Activated CD4-positive, CD25-positive, alpha-beta regulatory T cell treated with anti-CD3 and anti-CD28 coated beads, Interleukin-2, amount 50 U/mL, for 16 hours (primary cell): ENCODE measurements around the gene DSC1.

Source experiments
- DNase-seq: peaks from one replicate; pipeline ENCODE4 v3.0.0-alpha.2; 2020; ENCODE audit warnings: low read depth, low spot score

The DSC1 gene

DNA sequence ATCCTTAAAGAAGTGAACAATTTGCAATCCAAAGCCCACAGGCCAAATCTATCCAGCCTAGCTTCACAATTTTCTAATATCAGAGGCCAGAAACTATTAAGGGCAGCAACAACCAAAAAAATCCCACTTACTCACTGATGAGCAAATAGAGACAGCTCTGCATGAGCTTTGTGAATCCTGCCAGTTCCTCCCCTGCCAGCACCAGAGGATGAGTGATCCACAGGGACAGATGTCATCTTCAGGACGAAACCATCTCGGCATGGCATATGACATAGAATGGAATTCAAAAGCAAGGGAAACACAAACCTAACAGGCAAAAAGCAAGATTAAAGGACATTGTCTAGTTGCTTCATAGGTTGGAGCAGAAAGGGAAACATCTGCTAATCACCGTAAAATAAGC is 58.2 kb downstream of the DSC1 start:
- DNase-seq = no peak

DNA sequence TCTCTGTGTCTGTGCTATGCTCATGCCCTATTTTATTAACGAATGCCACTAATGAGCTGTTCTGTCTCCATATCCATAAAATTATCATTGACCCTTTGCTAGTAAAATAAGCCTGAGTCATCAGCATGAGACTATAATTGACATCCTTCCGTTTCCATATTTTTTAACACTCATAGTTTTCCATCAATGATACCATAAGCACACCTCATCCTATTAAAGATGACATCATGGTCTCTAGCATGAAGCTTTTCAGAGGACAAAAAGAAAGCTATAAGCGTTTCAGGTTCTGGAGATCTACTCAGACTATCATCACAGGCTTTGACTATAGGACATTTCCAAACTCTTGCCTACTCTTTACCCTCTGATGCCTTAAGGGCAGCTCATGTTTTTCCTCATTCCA is 59.2 kb downstream of the DSC1 start:
- no peak for DNase-seq

DNA sequence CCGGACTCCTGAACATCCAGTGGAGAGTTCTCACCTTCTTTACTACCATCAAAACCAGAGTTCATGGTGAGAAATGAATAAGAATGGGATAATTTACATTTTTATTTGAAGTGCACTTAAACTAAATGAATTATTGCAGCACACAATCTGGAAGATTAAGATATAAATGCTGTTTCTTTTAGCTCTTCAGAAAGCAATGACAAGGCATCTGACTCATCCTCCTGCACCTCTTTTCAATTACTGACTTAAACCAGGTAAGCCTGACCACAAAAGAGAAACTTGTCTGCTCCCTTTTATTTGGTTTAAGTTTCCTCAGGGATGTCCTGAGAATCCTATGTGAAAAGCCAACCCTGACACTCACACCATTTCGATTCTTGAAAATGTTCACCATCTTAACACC is 59.7 kb downstream of the DSC1 start:
- no peak for DNase-seq

DNA sequence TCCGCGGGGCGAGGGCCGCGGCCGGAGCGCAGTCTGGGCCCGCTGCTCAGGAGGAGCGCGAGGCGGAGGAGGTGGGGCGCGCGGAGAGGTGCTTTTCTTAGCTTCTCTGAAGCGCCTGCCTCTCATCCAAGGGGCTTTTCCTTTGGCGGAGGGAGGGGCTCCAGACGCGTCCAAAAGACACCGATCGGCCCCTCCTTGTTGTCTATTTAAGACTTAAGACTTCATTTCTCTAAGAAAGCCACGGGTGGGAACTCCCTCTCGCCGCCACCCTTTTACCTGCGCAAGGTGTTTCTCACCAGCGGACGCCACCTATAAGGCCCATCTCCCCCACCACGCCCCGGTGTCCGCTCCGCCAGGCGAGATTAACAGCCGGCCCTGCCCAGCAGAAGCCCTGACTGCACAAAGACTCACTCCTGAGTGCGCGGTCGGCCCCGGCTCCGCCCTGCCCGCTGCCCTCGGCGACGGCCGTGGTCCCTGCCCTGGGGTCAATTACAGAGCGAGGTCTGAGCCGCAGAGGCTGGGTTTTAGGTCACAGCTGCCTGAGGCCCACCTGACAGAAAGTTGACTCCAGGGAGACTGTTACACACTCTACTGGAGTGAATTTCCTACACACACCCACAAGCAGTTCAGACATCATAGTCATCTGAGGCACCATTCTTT is 60.5 kb downstream of the DSC1 start, which contains the start of gene DSC2:
DSC2 (minus strand) TSS at position 397 of the 660 bp plus-strand sequence. CDS start 450 bp downstream, outside the sequence.
- no peak for DNase-seq

DNA sequence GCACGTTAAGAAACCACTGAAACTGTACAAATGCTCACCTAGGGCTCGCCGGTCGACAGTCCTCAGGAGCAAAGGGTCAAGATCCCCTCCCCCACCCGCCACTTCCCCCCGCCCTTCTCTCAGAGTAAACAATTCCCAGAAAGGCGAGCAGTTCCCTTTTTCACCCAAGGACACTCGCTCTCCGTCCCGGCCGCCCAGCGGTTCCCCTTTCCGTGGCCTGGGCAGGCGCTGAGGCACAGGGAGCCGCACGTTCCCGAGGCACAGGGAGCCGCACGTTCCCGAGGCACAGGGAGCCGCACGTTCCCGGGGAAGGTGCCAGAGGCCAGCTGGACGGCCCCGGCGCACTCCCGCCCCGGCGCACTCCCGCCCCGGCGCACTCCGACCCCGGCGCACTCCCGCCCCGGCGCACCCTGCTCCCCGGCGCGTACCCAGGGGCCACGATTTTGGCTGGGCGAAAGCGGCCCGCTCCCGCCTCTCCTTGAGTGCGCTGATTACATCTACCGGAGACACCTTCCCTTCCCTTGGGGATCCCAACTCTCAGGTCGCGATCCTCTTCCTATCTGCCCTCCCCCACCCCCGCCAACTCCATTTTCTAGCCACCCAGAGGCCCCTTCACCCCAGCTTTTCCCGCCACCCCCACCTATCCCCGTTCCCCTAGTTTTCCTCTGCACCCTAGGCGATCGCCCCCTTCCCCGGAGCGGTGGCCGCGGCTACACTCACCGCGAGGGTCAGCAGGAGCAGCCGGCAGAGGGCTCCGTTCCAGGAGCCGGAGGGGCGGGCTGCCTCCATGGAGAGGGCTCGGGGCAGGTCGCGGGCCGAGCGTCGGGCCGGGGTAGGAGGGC is 61.3 kb downstream of the DSC1 start:
- DNase-seq = no peak

DNA sequence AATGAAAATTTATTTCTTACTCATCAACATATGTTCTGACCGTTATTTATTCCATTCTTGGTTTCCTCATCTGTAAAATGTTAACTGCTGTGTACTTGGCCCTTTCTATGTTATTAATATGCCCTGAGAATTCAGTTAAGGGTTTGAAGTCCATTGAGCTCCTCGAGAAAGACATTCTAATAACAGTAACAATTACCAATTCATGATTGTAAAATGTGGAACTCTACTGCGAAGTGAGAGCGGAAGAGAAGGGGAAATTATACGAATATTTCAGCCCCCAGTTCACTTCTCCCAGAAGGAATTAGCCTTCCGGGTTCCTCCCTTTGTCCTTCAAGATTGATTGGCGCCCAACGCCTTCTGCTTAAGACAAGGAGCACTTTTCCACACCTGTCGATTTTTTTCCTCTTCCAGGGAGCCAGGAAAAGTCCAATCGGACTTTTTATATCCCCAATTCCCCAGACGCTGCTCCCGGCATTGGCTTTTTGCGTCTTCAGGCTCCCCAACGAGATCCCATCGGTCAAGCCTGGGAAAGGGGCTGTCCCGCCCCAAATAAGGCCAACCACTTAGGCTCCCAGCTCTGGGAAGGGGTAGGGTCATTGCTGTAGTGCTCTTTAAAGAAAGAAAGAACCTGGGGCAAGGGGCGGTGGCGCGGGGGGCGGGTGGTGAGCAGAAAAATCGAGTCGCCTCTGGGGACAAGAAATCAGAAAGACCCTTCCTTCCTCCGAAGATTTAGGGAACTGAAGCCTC is 62.0 kb downstream of the DSC1 start:
- no peak for DNase-seq

DNA sequence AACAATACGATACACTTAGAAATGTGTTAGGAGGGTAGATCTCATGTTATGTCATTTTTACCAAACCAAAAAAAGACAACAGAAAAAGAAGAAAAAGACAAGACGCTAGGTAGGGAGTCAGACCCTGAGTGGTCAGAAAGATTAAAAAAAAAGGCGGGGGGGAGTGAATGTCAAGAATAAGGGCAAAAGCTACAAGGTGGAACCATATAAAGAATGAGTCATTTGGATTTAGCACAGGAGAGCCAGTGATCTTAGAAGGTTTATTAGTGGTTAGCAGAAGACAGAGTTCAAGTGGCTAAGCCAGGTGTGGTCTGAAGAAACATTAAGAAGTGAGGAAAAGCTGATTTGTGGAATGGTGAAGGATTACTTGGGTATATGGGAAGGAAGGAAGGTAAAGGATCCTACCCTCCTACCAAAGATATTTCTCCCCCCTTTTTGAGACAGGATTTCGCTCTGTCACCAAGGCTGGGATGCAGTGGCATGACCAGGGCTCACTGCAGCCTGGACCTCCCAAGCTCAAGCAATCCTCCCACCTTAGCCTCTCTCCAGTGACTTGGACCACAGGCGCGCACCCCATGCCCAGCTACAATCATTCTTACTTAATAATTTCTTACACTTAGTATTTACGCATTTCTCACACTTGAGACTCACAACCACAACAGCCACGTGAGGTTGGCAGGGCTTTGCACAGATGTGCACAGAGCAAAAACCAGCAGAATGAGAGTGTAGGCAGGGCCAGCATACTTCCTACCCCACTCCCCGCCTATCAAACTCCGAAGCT is 63.0 kb downstream of the DSC1 start:
- no peak for DNase-seq

DNA sequence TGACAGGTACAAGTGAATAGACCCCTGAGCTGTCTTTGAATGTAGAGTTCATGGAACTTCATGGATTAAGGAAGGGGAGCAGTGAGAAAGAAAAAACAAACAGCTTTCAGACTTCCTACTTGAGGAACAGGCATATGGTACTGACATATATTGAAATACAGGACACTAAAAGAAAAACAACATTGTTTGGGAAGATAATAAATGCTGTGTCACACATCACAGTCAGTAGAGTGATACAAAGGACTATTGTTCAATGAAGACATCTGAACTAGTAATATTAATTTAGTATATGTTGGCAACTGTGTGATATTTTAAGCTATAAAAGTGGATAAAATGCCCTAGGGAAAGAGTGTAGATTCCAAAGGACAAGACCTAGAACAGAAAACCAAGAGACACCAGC is 63.8 kb downstream of the DSC1 start:
- DNase-seq = no peak

DNA sequence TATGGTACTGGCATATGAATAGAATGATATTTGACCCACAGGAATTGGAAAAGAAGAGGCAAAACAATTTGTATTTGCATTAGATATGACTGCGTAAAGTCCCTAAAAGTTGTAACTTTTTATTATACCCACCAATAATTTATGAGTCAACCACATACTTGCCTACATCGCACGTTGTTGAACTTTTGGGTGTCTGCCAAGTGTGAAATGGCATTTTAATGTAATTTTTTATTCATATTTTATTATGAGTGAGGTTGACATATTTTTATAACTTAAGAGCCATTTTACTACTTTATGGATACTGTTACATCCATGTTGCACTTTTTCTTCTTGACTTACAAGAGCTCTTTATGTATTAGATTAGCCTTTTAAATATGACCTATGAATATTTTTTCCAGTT is 65.0 kb downstream of the DSC1 start:
- DNase-seq = no peak

DNA sequence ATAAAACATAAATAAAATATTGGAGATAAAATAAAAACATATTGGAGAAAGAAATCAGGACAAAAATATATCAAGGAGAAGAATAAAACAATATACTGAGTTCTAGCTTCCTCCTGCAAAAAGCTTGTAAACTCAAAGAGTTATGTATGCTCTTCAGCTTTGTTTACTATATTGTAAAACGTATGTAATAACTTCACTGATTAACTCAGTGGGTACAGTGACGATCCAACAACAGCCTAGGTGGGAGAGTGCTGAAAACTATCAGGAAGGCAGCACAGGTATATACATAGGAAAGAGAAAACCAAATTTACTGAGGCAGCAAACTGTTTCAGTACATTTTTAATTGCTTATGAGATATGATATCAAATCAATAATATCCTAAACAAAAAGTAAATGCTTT is 68.8 kb downstream of the DSC1 start:
- DNase-seq = no peak

DNA sequence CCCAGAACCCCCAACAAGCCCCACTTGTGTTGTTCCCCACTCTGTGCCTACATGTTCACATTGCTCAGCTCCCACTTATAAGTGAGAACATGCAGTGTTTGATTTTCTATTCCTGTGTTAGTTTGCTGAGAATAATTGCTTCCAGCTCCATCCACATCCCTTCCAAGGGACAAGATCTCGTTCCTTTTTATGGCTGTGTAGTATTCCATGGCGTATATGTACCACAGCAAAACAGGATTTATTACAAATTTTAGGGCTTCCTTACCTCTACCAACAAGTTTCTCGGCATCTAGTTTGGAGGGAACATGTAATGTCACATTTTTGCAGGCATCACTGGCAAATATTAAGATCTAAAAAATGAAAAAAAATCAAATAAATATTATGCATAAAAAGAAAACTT is 69.4 kb downstream of the DSC1 start:
- DNase-seq = no peak

DNA sequence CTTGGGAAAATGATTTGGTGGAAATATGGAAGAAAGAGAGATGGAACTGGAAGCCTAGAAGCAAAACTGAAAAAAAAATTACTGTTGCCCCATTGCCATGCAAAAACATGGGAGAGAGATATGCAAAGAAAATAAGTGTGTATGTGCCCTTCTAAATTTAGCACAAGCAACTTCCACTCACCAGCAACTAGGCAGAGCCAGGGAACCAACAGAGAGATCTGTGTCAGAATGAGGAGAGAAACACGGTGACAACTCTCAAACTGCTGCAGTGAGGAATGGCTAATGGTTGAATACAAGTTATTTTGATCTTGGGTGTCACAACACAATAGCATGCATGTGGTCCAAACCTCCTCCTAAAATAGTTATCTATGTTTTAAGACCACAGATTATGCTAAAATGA is 71.3 kb downstream of the DSC1 start:
- DNase-seq = no peak

DNA sequence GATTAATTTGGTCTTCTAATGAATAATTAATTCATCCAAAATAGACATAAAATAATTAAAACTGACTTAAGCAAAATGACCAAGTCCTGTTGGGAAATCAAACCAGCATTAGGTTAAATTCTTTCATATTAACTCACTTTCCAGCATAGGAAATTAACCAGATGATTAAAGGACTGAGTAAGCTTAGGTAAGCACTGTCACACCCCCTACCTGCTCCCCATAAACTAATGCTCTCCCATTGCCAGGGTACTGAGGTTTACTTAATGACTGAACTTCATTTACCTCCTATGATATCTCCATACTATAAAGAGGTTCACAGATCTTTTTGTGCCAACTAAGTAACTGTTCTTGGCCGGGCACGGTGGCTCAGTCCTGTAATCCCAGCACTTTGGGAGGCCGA is 74.1 kb downstream of the DSC1 start:
- no peak for DNase-seq

DNA sequence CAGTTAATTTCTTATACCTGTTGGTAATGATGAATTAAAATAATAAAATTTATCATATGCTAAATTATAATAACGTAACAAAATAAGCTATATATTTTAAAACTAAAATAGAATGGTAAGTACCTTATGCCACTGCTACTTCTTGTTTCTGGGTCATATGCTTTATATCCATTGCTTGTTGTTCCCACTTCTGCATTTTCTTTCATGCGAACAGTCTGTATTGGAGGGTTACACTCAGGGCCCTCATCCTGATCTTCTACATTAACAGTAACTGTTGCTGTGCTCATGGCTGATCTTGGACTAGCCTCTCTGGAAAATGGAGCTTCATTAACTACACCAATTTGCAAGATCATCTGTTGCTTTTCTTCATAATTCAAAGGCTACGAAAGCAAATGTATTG is 82.7 kb downstream of the DSC1 start:
- no peak for DNase-seq
